Activated naive CD4-positive, alpha-beta T cell treated with anti-CD3 and anti-CD28 coated beads, Interleukin-2, amount 10 ng/mL, durations not matched to agents 7 days and 5 days (primary cell): ENCODE measurements around the gene BFSP1.

Experiments
- CTCF ChIA-PET: fragments of 350-600 bp; sonication (Branson Sonifier 250); formaldehyde crosslinking; loops from one replicate; lab custom pipeline; 2021; ENCODE audit warnings: antibody characterized with exemption; lab: Charles Lee
- DNase-seq: peaks from one replicate; pipeline ENCODE4 v3.0.0-alpha.2; 2020
- H3K27ac Mint-ChIP-seq: one replicate; pipeline ENCODE4 v1.8.0; 2021; ENCODE audit warnings: mild to moderate bottlenecking, moderate library complexity, mixed read lengths
- H3K27me3 Mint-ChIP-seq: one replicate; pipeline ENCODE4 v1.8.0; 2021; ENCODE audit warnings: mild to moderate bottlenecking, mixed read lengths
- H3K36me3 Mint-ChIP-seq: one replicate; pipeline ENCODE4 v1.8.0; 2021; ENCODE audit warnings: mixed read lengths
- H3K4me1 Mint-ChIP-seq: one replicate; pipeline ENCODE4 v1.8.0; 2021; ENCODE audit warnings: mixed read lengths
- H3K4me3 Mint-ChIP-seq: one replicate; pipeline ENCODE4 v1.8.0; 2021; ENCODE audit warnings: mild to moderate bottlenecking, moderate library complexity, mixed read lengths
- H3K9me3 Mint-ChIP-seq: one replicate; pipeline ENCODE4 v1.8.0; 2021; ENCODE audit warnings: mixed read lengths

Gene BFSP1

GRCh38 chr20:17504898-17505635 is 26.1 kb downstream of the BFSP1 start:
- Mint-ChIP-seq H3K4me1 (peaks cover 65% of the 10 kb centered on the region), H3K27ac (peak overlapping the region; percentile 93), H3K36me3 (peaks cover 2% of the 10 kb centered on the region), H3K9me3 (peaks cover 2% of the 10 kb centered on the region), H3K27me3 (peaks cover 45% of the 10 kb centered on the region), H3K4me3 (peak overlapping the region; percentile 84)
- CTCF ChIA-PET, result interaction anchor here (1.1 to 3.3 kb wide), 18 partner anchors 9 to 515 kb away, joined by 3 to 18 read pairs (median 8); partner anchors contain the start of genes BFSP1, DSTN and RRBP1
- DNase-seq, result peak; percentile 69

DNA sequence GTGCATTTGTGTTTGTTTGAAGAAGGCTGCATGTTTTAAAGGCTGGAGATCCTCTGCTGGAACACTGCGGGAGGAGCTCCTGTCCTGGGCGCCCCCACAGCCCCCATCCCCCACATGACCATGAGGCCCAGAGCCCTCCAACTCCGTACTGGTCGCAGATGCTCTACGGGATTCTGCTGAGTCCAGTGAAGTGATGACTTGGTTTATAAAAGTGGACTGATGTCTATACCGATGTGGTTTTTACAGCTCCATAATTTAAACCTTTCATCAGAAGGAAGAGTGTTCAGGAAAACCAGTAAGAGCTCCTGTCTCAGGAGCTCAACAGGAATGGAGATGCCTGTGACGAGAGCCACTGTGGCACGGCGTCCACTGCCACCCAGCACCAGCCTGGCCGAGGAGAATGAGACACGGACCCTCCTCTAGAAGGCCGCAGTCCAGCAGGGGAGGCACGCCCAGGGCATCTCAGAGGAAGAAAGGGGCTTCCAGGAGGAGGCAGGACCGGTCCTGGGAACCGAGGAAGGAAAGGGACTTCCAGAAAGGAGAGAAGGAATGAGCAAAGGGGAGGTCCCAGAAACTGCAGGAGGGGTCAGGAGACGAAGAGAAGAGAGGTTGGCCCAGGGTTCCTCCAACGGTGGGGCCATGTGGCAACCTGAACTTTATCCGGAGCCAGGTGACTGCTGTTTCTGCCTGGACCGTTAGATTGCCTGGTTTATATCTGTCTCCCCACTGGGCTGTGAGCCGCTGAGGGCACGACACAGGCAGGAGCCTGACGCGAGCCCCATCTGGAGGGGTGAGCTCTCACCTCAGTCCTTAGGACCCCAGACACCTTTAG is 26.9 kb downstream of the BFSP1 start:
- CTCF ChIA-PET, result interaction anchor here (0.6 to 3.3 kb wide), 20 partner anchors 10 to 492 kb away, joined by 3 to 18 read pairs (median 8); partner anchors contain the start of genes BFSP1, DSTN and RRBP1
- DNase-seq, result peak; percentile 52
- peaks cover 2% of the 10 kb centered on the region for H3K36me3 Mint-ChIP-seq
- H3K4me1 Mint-ChIP-seq, result peaks cover 65% of the 10 kb centered on the region
- H3K9me3 Mint-ChIP-seq, result peaks cover 2% of the 10 kb centered on the region
- peak overlapping the region; percentile 84 for H3K4me3 Mint-ChIP-seq
- H3K27ac Mint-ChIP-seq, result peak overlapping the region; percentile 93
- H3K27me3 Mint-ChIP-seq, result peaks cover 40% of the 10 kb centered on the region

- H3K36me3 Mint-ChIP-seq, result peaks cover 2% of the 10 kb centered on the region
- CTCF ChIA-PET, result interaction anchor here (0.6 to 3.3 kb wide), 15 partner anchors 11 to 493 kb away, joined by 3 to 18 read pairs (median 9); partner anchors contain the start of genes BFSP1, DSTN and RRBP1
- H3K27ac Mint-ChIP-seq, result peak overlapping the region; percentile 93
- peak; percentile 24 for DNase-seq
- H3K4me1 Mint-ChIP-seq, result peaks cover 65% of the 10 kb centered on the region
- peaks cover 36% of the 10 kb centered on the region for H3K27me3 Mint-ChIP-seq
- peaks cover 2% of the 10 kb centered on the region for H3K9me3 Mint-ChIP-seq
- H3K4me3 Mint-ChIP-seq, result peak overlapping the region; percentile 84
Observed at GRCh38 chr20:17503301-17504065, 27.7 kb downstream of the BFSP1 start.

GRCh38 chr20:17502105-17502504 is 29.1 kb downstream of the BFSP1 start:
- Mint-ChIP-seq H3K36me3 (peaks cover 2% of the 10 kb centered on the region), H3K4me3 (no peak overlapping the region), H3K9me3 (peaks cover 2% of the 10 kb centered on the region), H3K4me1 (peaks cover 53% of the 10 kb centered on the region), H3K27ac (no peak overlapping the region), H3K27me3 (peaks cover 26% of the 10 kb centered on the region)
- DNase-seq, result no peak
- CTCF ChIA-PET, result no interaction called here

DNA sequence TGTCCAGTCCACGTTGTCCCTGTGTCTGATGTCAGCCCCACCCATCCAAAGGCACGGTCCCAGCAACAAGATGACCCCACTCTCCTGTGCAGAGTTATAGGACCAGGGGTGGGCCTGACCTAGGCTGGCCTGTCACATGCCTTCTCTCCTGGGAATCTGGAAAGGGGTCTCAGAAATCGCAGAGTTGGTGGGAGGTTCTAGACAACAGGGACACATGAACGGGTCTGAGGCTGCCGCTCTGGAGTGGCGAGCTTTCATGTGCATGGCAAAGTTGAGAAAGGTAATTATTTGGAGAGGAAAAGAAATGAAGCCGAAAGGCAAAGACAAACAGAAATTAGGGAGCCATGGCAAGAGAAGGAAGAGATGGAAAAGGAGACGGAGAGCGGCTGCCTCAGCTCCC is 29.5 kb downstream of the BFSP1 start:
- Mint-ChIP-seq H3K27me3 (peaks cover 28% of the 10 kb centered on the region), H3K27ac (no peak overlapping the region), H3K4me1 (peaks cover 49% of the 10 kb centered on the region), H3K4me3 (no peak overlapping the region), H3K36me3 (peaks cover 2% of the 10 kb centered on the region), H3K9me3 (peaks cover 2% of the 10 kb centered on the region)
- CTCF ChIA-PET, result no interaction called here
- DNase-seq, result no peak

- peaks cover 2% of the 10 kb centered on the region for H3K9me3 Mint-ChIP-seq
Observed at GRCh38 chr20:17500826-17501225, 30.4 kb downstream of the BFSP1 start.

DNA sequence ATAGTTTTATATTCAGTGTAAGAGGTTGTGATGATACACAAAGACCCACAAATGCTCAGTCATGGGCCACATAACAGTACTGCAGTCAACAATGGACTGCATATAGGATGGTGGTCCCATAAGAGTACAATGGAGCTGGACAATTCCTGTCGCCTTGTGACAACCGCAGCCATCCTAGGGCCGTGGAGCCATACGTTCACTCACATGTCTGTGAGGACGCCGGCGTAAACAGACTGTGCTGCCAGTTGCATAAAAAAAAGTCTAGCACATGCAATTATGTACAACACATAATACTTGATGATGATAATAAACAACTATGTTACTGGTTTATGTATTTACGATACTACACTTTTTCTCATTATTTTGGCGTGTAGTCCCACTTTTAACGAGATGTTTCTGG is 30.9 kb downstream of the BFSP1 start:
- Mint-ChIP-seq H3K27me3 (peaks cover 41% of the 10 kb centered on the region), H3K4me3 (no peak overlapping the region), H3K9me3 (peaks cover 2% of the 10 kb centered on the region), H3K36me3 (peaks cover 2% of the 10 kb centered on the region), H3K4me1 (peaks cover 36% of the 10 kb centered on the region), H3K27ac (no peak overlapping the region)
- CTCF ChIA-PET, result interaction anchor here (0.8 kb wide), 1 partner anchor 36 kb away, joined by 3 read pairs; no protein-coding TSS in a partner anchor
- DNase-seq, result no peak

More at GRCh38 chr20:17500826-17501225, 30.4 kb downstream of the BFSP1 start:
- no peak for DNase-seq
- no peak overlapping the region for H3K27ac Mint-ChIP-seq
- CTCF ChIA-PET, result no interaction called here
- H3K36me3 Mint-ChIP-seq, result peaks cover 2% of the 10 kb centered on the region
- peaks cover 42% of the 10 kb centered on the region for H3K4me1 Mint-ChIP-seq
- H3K4me3 Mint-ChIP-seq, result no peak overlapping the region
- peaks cover 35% of the 10 kb centered on the region for H3K27me3 Mint-ChIP-seq

- Mint-ChIP-seq H3K36me3 (peaks cover 2% of the 10 kb centered on the region), H3K27ac (no peak overlapping the region), H3K27me3 (peaks cover 47% of the 10 kb centered on the region), H3K9me3 (peaks cover 2% of the 10 kb centered on the region), H3K4me3 (no peak overlapping the region), H3K4me1 (peaks cover 24% of the 10 kb centered on the region)
- no peak for DNase-seq
- CTCF ChIA-PET, result interaction anchor here (0.6 kb wide), 1 partner anchor 183 kb away, joined by 3 read pairs; the partner anchor contains the start of gene RRBP1
Observed at GRCh38 chr20:17499041-17499440, 32.1 kb downstream of the BFSP1 start.

DNA sequence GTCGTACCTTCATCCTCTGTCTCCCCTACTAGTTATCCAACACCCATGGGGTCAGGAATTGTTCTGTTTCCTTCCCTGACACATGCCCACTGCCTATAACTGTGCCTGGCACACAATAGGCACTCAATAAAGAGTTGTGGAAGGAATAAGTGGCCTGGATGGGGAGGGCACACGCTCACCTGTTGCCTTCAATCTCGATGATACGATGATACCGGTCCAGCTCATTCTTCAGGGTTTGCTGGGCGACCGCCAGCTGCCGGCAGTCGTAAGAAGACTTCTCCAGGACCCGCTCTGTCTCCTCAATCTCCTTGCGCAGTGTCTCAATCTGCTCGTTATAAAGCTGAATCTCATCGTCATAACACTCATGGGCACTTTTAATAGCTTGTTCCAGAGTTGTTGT is 32.5 kb downstream of the BFSP1 start:
- H3K27me3 Mint-ChIP-seq, result peaks cover 48% of the 10 kb centered on the region
- no peak overlapping the region for H3K27ac Mint-ChIP-seq

DNA sequence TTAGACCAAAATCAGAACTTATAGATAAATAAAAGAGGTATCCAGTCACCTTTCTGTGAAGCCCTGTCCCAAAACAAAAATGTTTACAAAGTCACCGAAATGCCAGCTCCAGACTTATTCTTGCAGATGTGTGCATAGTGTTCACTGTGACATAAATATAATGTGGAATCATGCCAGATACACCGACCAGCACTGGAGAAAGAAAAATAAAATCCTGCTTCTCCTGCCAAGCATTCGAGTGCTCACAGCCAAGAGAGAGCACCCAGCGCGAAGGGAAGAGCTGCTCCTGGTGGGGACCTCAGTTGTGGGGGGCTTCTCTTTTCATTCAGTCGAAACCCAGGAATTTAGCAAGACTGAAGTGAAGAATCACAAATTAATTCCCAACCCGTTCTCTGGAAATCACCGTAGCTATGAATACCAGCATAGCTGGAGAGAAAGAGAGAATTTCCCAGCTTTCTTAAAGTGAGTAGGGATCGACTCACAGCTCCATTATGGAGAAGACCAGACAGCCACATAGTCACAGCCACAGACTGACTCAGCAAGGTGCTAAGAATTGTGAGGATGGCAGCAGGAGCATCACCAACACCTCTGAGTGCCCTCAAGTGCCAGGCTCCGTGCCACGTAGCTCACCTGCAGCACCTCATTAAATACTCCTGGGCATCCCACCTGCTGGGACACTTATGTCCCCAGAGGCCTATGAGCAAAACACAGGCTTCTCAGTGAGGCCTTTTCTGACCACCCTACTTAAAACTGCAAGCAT is 33.2 kb downstream of the BFSP1 start:
- Mint-ChIP-seq H3K4me3 (no peak overlapping the region), H3K4me1 (peaks cover 14% of the 10 kb centered on the region), H3K9me3 (no peaks in the 10 kb centered on the region), H3K27ac (no peak overlapping the region), H3K27me3 (peaks cover 50% of the 10 kb centered on the region), H3K36me3 (no peaks in the 10 kb centered on the region)
- CTCF ChIA-PET, result interaction anchor here (0.8 kb wide), 1 partner anchor 42 kb away, joined by 3 read pairs; no protein-coding TSS in a partner anchor
- no peak for DNase-seq

More for the DNA sequence above, 32.5 kb downstream of the BFSP1 start:
- DNase-seq, result no peak
- H3K4me3 Mint-ChIP-seq, result no peak overlapping the region
- H3K4me1 Mint-ChIP-seq, result peaks cover 20% of the 10 kb centered on the region
- H3K36me3 Mint-ChIP-seq, result peaks cover 2% of the 10 kb centered on the region
- CTCF ChIA-PET, result no interaction called here
- no peaks in the 10 kb centered on the region for H3K9me3 Mint-ChIP-seq

DNA sequence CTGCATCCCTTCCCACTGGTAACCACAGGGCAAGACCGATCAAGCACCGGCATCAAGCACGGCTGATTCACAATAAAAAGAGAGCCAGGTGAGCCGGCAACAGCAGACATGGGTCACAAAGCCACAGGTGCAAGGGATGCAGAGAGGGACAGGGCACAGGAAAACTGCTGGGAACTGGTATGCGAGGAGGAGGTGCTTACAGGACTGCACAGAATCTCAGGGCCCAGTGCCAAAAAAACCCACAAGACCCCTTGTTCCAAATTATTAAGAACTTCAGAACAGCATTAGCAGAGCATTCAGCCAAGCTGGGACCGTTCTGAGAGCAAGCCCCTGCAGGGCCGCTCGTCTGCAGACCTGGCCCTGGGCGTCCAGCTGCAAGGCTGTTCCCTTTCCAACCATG is 35.4 kb downstream of the BFSP1 start:
- Mint-ChIP-seq H3K4me3 (no peak overlapping the region), H3K4me1 (no peaks in the 10 kb centered on the region), H3K36me3 (no peaks in the 10 kb centered on the region), H3K9me3 (no peaks in the 10 kb centered on the region), H3K27ac (no peak overlapping the region), H3K27me3 (peaks cover 37% of the 10 kb centered on the region)
- CTCF ChIA-PET, result no interaction called here
- DNase-seq, result no peak

GRCh38 chr20:17494201-17494600 is 37.0 kb downstream of the BFSP1 start:
- Mint-ChIP-seq H3K27me3 (peaks cover 40% of the 10 kb centered on the region), H3K36me3 (no peaks in the 10 kb centered on the region), H3K9me3 (no peaks in the 10 kb centered on the region), H3K4me3 (no peak overlapping the region), H3K27ac (no peak overlapping the region), H3K4me1 (no peaks in the 10 kb centered on the region)
- no peak for DNase-seq
- CTCF ChIA-PET, result no interaction called here

GRCh38 chr20:17493173-17493572 is 38.0 kb downstream of the BFSP1 start:
- no peaks in the 10 kb centered on the region for H3K4me1 Mint-ChIP-seq
- H3K9me3 Mint-ChIP-seq, result no peaks in the 10 kb centered on the region
- no peak overlapping the region for H3K27ac Mint-ChIP-seq
- no peak for DNase-seq
- H3K4me3 Mint-ChIP-seq, result no peak overlapping the region
- CTCF ChIA-PET, result no interaction called here
- peaks cover 37% of the 10 kb centered on the region for H3K27me3 Mint-ChIP-seq
- no peaks in the 10 kb centered on the region for H3K36me3 Mint-ChIP-seq
